DMS53 treated with DMSO at 0.1 percent for 48 hours (cell line): ENCODE measurements around the gene LMO1.

Experiments used
- DNase-seq: peaks from one replicate; lab custom pipeline; 2025; ENCODE audit not compliant: unreplicated experiment; lab: John Stamatoyannopoulos, UW

Gene LMO1

GRCh38 chr11:8288824-8289491 is 25.3 kb upstream of the LMO1 start:
- DNase-seq, result no peak

- no peak for DNase-seq
These were observed 24.6 kb upstream of the LMO1 start for GRCh38 chr11:8288166-8288772.

- DNase-seq, result no peak
These were observed 24.0 kb upstream of the LMO1 start for GRCh38 chr11:8287703-8288102.

GRCh38 chr11:8287297-8287696 is 23.6 kb upstream of the LMO1 start:
- DNase-seq, result no peak

- no peak for DNase-seq
These were observed 23.2 kb upstream of the LMO1 start for GRCh38 chr11:8286886-8287285.

GRCh38 chr11:8285796-8286195 is 22.1 kb upstream of the LMO1 start:
- no peak for DNase-seq

- DNase-seq, result no peak
These were observed 21.6 kb upstream of the LMO1 start for GRCh38 chr11:8285228-8285627.

- peak; percentile 24 for DNase-seq
These were observed 20.0 kb upstream of the LMO1 start for GRCh38 chr11:8283465-8284230.

- no peak for DNase-seq
These were observed 19.4 kb upstream of the LMO1 start for GRCh38 chr11:8283100-8283464.

GRCh38 chr11:8282631-8283030 is 19.0 kb upstream of the LMO1 start:
- no peak for DNase-seq

GRCh38 chr11:8281266-8281665 is 17.6 kb upstream of the LMO1 start:
- no peak for DNase-seq

- no peak for DNase-seq
These were observed 14.0 kb upstream of the LMO1 start for GRCh38 chr11:8277691-8278090.

- DNase-seq, result no peak
These were observed 12.8 kb upstream of the LMO1 start for GRCh38 chr11:8276528-8276927.

GRCh38 chr11:8273287-8273686 is 9.6 kb upstream of the LMO1 start:
- peak; percentile 10 for DNase-seq

GRCh38 chr11:8271106-8271886 is 7.6 kb upstream of the LMO1 start:
- no peak for DNase-seq

GRCh38 chr11:8269636-8270035 is 6.0 kb upstream of the LMO1 start:
- DNase-seq, result no peak

GRCh38 chr11:8268530-8269400 is 5.1 kb upstream of the LMO1 start:
- no peak for DNase-seq

GRCh38 chr11:8267831-8268529 is 4.3 kb upstream of the LMO1 start:
- no peak for DNase-seq

- no peak for DNase-seq
These were observed 3.6 kb upstream of the LMO1 start for GRCh38 chr11:8267280-8267679.
